Neural cell (in vitro differentiated cells): ENCODE measurements around the gene NF2. TPM values are rescaled to one million over a fixed set of nuclear protein-coding genes. Genes with fewer than 3 reads are reported as not detected.

Source experiments
- H2AFZ ChIP-seq: fragments of 200-600, 300-800 bp; sonication (generic), shearing (Covaris generic); 2 replicates; pipeline ENCODE4 v1.6.0; 2014; ENCODE audit warnings: low read depth, mild to moderate bottlenecking, antibody characterized with exemption, low read length, moderate library complexity
- H3F3A ChIP-seq: fragments of 200-600 bp; shearing (Covaris generic); 2 replicates; pipeline ENCODE4 v1.6.1; 2016; ENCODE audit warnings: mild to moderate bottlenecking, moderate library complexity, mixed read lengths, antibody characterized with exemption, low read length; ENCODE audit not compliant: insufficient read depth, poor library complexity, severe bottlenecking
- H3K27ac ChIP-seq: fragments of 200-600, 300-800 bp; sonication (generic), shearing (Covaris generic); 2 replicates; pipeline ENCODE4 v1.5.1; 2014; ENCODE audit warnings: mild to moderate bottlenecking, low read length, moderate library complexity
- H3K27me3 ChIP-seq: fragments of 300-800, 200-600 bp; sonication (generic), shearing (Covaris generic); 2 replicates; pipeline ENCODE4 v1.6.0; 2014; ENCODE audit warnings: mild to moderate bottlenecking, low read depth, low read length, moderate library complexity; ENCODE audit not compliant: insufficient read depth
- H3K36me3 ChIP-seq: fragments of 300-800, 200-600 bp; sonication (generic), shearing (Covaris generic); 2 replicates; pipeline ENCODE4 v1.5.1; 2014; ENCODE audit warnings: mild to moderate bottlenecking, antibody characterized with exemption, low read length, moderate library complexity; ENCODE audit not compliant: insufficient read depth
- H3K4me2 ChIP-seq: fragments of 300-800, 200-600 bp; sonication (generic), shearing (Covaris generic); 2 replicates; pipeline ENCODE4 v1.6.0; 2014; ENCODE audit warnings: mild to moderate bottlenecking, low read length
- H3K4me3 ChIP-seq: fragments of 300-800, 200-600 bp; sonication (generic), shearing (Covaris generic); 2 replicates; pipeline ENCODE4 v1.5.1; 2014; ENCODE audit warnings: mild to moderate bottlenecking, low read length, moderate library complexity
- H3K79me2 ChIP-seq: fragments of 200-600 bp; shearing (Covaris generic); replicated peaks from 2 replicates; pipeline ENCODE4 v1.6.0; 2014; ENCODE audit warnings: mild to moderate bottlenecking, low read length, moderate library complexity; ENCODE audit not compliant: insufficient read depth
- H3K9ac ChIP-seq: fragments of 300-800, 200-600 bp; sonication (generic), shearing (Covaris generic); 2 replicates; pipeline ENCODE4 v1.6.1; 2016; ENCODE audit warnings: mild to moderate bottlenecking, low read length, mixed read lengths
- H3K9me2 ChIP-seq: fragments of 200-600 bp; shearing (Covaris generic); 2 replicates; pipeline ENCODE4 v1.6.1; 2016; ENCODE audit warnings: mild to moderate bottlenecking, low read length, mixed read lengths; ENCODE audit not compliant: insufficient read depth
- H3K9me3 ChIP-seq: fragments of 200-600, 300-800 bp; sonication (generic), shearing (Covaris generic); 2 replicates; pipeline ENCODE4 v1.6.1; 2016; ENCODE audit warnings: mild to moderate bottlenecking, mixed run types, low read length, moderate library complexity, mixed read lengths
- H4K20me1 ChIP-seq: fragments of 200-600 bp; shearing (Covaris generic); 2 replicates; pipeline ENCODE4 v1.6.1; 2016; ENCODE audit warnings: mild to moderate bottlenecking, mixed run types; ENCODE audit not compliant: insufficient read depth
- CTCF ChIP-seq: fragments of 450-650 bp; IDR thresholded peaks from 2 replicates; pipeline ENCODE4 v1.5.1; 2014; ENCODE audit warnings: antibody characterized with exemption, mild to moderate bottlenecking, moderate library complexity; ENCODE audit not compliant: poor library complexity, severe bottlenecking
- EP300 ChIP-seq: fragments of 450-650 bp; conservative IDR thresholded peaks from 2 replicates; pipeline ENCODE4 v1.6.1; 2014; ENCODE audit warnings: antibody characterized with exemption, mild to moderate bottlenecking, moderate library complexity; ENCODE audit not compliant: poor library complexity, severe bottlenecking
- EZH2 ChIP-seq: fragments of 200-600, 300-800 bp; shearing (Covaris generic), sonication (generic); IDR thresholded peaks from 2 replicates; pipeline ENCODE4 v1.6.1; 2014; ENCODE audit warnings: antibody characterized with exemption, low read length, borderline replicate concordance, mild to moderate bottlenecking; ENCODE audit not compliant: insufficient read depth, poor library complexity, severe bottlenecking
- MXI1 ChIP-seq: fragments of 450-650 bp; conservative IDR thresholded peaks from 2 replicates; pipeline ENCODE4 v1.6.1; 2014; ENCODE audit warnings: antibody characterized with exemption, mild to moderate bottlenecking; ENCODE audit not compliant: poor library complexity, severe bottlenecking
- POLR2AphosphoS5 ChIP-seq: IDR thresholded peaks from 2 replicates; pipeline ENCODE4 v1.6.1; 2012
- RAD21 ChIP-seq: fragments of 450-650 bp; conservative IDR thresholded peaks from 2 replicates; pipeline ENCODE4 v1.6.1; 2014; ENCODE audit warnings: antibody characterized with exemption, mild to moderate bottlenecking, moderate library complexity
- REST ChIP-seq: IDR thresholded peaks from 2 replicates; pipeline ENCODE4 v1.6.1; 2012; ENCODE audit warnings: borderline replicate concordance
- SMC3 ChIP-seq: fragments of 450-650 bp; conservative IDR thresholded peaks from 2 replicates; pipeline ENCODE4 v1.6.1; 2014; ENCODE audit warnings: antibody characterized with exemption, mild to moderate bottlenecking, moderate library complexity; ENCODE audit not compliant: poor library complexity
- TAF1 ChIP-seq: IDR thresholded peaks from 2 replicates; pipeline ENCODE4 v1.6.1; 2012; ENCODE audit warnings: low read depth
- polyA plus RNA-seq: library from polyadenylated mRNA; depleted of rRNA; stranded (reverse); fragments of >200 nt; gene quantifications from 2 replicates; pipeline ENCODE4 v1.2.3, GENCODE V29; 2014

NF2 gene
- polyA plus RNA-seq, 1 donor from 2014 or later: 18.7 TPM

GRCh38 chr22:29701155-29701999, 97.9 kb downstream of the NF2 start:
- Histone ChIP-seq H2AFZ (no peak overlapping the region), H3K27ac (no peak overlapping the region), H3K9me3 (no peaks in the 10 kb centered on the region), H3K9me2 (no peaks in the 10 kb centered on the region), H3K4me2 (no peak overlapping the region), H3K36me3 (no peaks in the 10 kb centered on the region), H3K27me3 (no peaks in the 10 kb centered on the region), H3K9ac (no peak overlapping the region), H3K79me2 (no peaks in the 10 kb centered on the region), H3F3A (no peaks in the 10 kb centered on the region), H4K20me1 (no peaks in the 10 kb centered on the region), H3K4me3 (no peak overlapping the region)
- TF ChIP-seq EZH2 (no peak), RAD21 (peak; percentile 19), POLR2AphosphoS5 (no peak), SMC3 (no peak), MXI1 (no peak), EP300 (no peak), TAF1 (no peak), REST (no peak), CTCF (peak; percentile 29)

- Histone ChIP-seq H3K27me3 (no peaks in the 10 kb centered on the region), H3K4me3 (no peak overlapping the region), H3F3A (no peaks in the 10 kb centered on the region), H4K20me1 (no peaks in the 10 kb centered on the region), H3K36me3 (no peaks in the 10 kb centered on the region), H3K9me2 (no peaks in the 10 kb centered on the region), H3K9ac (no peak overlapping the region), H3K79me2 (no peaks in the 10 kb centered on the region), H3K9me3 (no peaks in the 10 kb centered on the region), H3K4me2 (no peak overlapping the region), H3K27ac (no peak overlapping the region), H2AFZ (no peak overlapping the region)
- no peak for TF ChIP-seq POLR2AphosphoS5
- no peak for TF ChIP-seq TAF1
- no peak for TF ChIP-seq SMC3
- TF ChIP-seq EP300: no peak
- no peak for TF ChIP-seq EZH2
- no peak for TF ChIP-seq CTCF
- no peak for TF ChIP-seq MXI1
- no peak for TF ChIP-seq RAD21
- no peak for TF ChIP-seq REST
These were observed 98.8 kb downstream of the NF2 start for GRCh38 chr22:29702000-29702930.
